Esophagus muscularis mucosa (tissue), 4 donors: ENCODE measurements around the gene C1orf159. TPM values are rescaled to one million over a fixed set of nuclear protein-coding genes. Genes with fewer than 3 reads are reported as not detected.

Source experiments
- DNase-seq: peaks from one replicate; pipeline ENCODE4 v3.0.0-alpha.2; 2017; ENCODE audit errors: extremely low spot score
- H3K27ac ChIP-seq, 4 donors: fragments of 200-600 bp; sonication (generic); replicated peaks in 1 of 4; 1 replicate in 3 of 4; 2 replicates in 1 of 4; pipeline ENCODE4 v1.5.1; 2016 to 2019; ENCODE audit warnings: mild to moderate bottlenecking in 1 of 4
- H3K27me3 ChIP-seq, 4 donors: fragments of 200-600 bp; sonication (generic); one replicate each; pipeline versions ENCODE4 v1.5.1 to v1.6.0; 2016 to 2019
- H3K36me3 ChIP-seq, 4 donors: fragments of 200-600 bp; sonication (generic); one replicate each; pipeline ENCODE4 v1.5.1; 2016 to 2019
- H3K4me1 ChIP-seq, 4 donors: fragments of 200-600 bp; sonication (generic); one replicate each; pipeline ENCODE4 v1.5.1; 2016 to 2019
- H3K4me3 ChIP-seq, 4 donors: fragments of 200-600 bp; sonication (generic); 1 replicate in 2 of 4; 2 replicates in 2 of 4; pipeline ENCODE4 v1.5.1; 2016 to 2019; ENCODE audit warnings: mild to moderate bottlenecking in 4 of 4, moderate library complexity in 1 of 4
- H3K9me3 ChIP-seq, 4 donors: fragments of 200-600 bp; sonication (generic); 1 replicate in 3 of 4; 2 replicates in 1 of 4; pipeline ENCODE4 v1.5.1; 2016 to 2019
- CTCF ChIP-seq, 3 experiments: fragments of 200-600 bp in 2 of 3; fragments of 450-650 bp in 1 of 3; sonication (generic) in 2 of 3; IDR thresholded peaks; one replicate each; pipeline ENCODE4 v1.5.1; 2017 to 2019; ENCODE audit warnings: antibody characterized with exemption in 3 of 3, mild to moderate bottlenecking in 2 of 3, moderate library complexity in 1 of 3
- EP300 ChIP-seq: sonication (generic); formaldehyde crosslinking; IDR thresholded peaks from one replicate; pipeline ENCODE4 v1.6.1; 2017; ENCODE audit warnings: antibody characterized with exemption
- POLR2A ChIP-seq: fragments of 450-650 bp; IDR thresholded peaks from one replicate; pipeline ENCODE4 v1.6.1; 2017; ENCODE audit warnings: antibody characterized with exemption, moderate library complexity, mild to moderate bottlenecking, low read depth
- POLR2AphosphoS5 ChIP-seq, 2 donors: sonication (generic); formaldehyde crosslinking; IDR thresholded peaks; one replicate each; pipeline ENCODE4 v1.6.1; 2017; ENCODE audit warnings: antibody characterized with exemption in 2 of 2
- WGBS: methylation state at CpG from one replicate; pipeline ENCODE4 v1.1.5; 2018; 5-methylcytosine and 5-hydroxymethylcytosine counted together
- intact Hi-C: fragments of 100-400 bp; cut with DNase I; formaldehyde crosslinking; loops from one replicate; pipeline ENCODE4 v1.15.1; 2023
- total RNA-seq, 4 donors: library from RNA; depleted of rRNA; stranded (reverse); fragments of >200 nt; gene quantifications; one replicate each; pipeline versions ENCODE4 v1.1.0 to v1.2.1, GENCODE V29; 2016

C1orf159 gene
- total RNA-seq, 4 donors from 2014 or later = 4.2 to 11.9 (median 8.5) TPM

GRCh38 chr1:1088801-1089680 is 26.8 kb downstream of the C1orf159 start:
- intact Hi-C loops = no loop called here
- no peak for TF ChIP-seq POLR2AphosphoS5 (IDR thresholded peaks at IDR 0.05)
- TF ChIP-seq CTCF (IDR thresholded peaks at IDR 0.05) = no peak
- no peak for TF ChIP-seq EP300
- TF ChIP-seq POLR2A = no peak
- no peak overlapping the region for H3K27ac ChIP-seq
- H3K36me3 ChIP-seq = peaks cover 0 to 32% (median 15%) of the 10 kb centered on the region in 4 donors
- H3K27me3 ChIP-seq = no peaks in the 10 kb centered on the region
- 97% methylated on average over 10 of the region's 46 CpGs for WGBS
- no peak for DNase-seq
- H3K4me1 ChIP-seq = no peaks in the 10 kb centered on the region
- H3K4me3 ChIP-seq = no peak overlapping the region
- H3K9me3 ChIP-seq = no peaks in the 10 kb centered on the region

- H3K4me3 ChIP-seq = no peak overlapping the region
- no peaks in the 10 kb centered on the region for H3K4me1 ChIP-seq
- no peak overlapping the region for H3K27ac ChIP-seq
- peaks cover 0 to 38% (median 19%) of the 10 kb centered on the region in 4 donors for H3K36me3 ChIP-seq
- 93% methylated on average over 23 of the region's 39 CpGs for WGBS
- intact Hi-C loops = no loop called here
- H3K27me3 ChIP-seq = no peaks in the 10 kb centered on the region
- DNase-seq = no peak
- H3K9me3 ChIP-seq = no peaks in the 10 kb centered on the region
- no peak for TF ChIP-seq CTCF (IDR thresholded peaks at IDR 0.05)
- no peak for TF ChIP-seq EP300
- no peak for TF ChIP-seq POLR2AphosphoS5 (IDR thresholded peaks at IDR 0.05)
- no peak for TF ChIP-seq POLR2A
Measured at GRCh38 chr1:1088029-1088800, 27.7 kb downstream of the C1orf159 start.

GRCh38 chr1:1087351-1088028 is 28.4 kb downstream of the C1orf159 start:
- Histone ChIP-seq H3K36me3 (peaks cover 0 to 41% (median 19%) of the 10 kb centered on the region in 4 donors), H3K27me3 (no peaks in the 10 kb centered on the region), H3K4me1 (no peaks in the 10 kb centered on the region), H3K9me3 (no peaks in the 10 kb centered on the region), H3K4me3 (no peak overlapping the region), H3K27ac (no peak overlapping the region)
- WGBS = 92% methylated on average over 38 of the region's 38 CpGs
- TF ChIP-seq CTCF (IDR thresholded peaks at IDR 0.05) (no peak), POLR2A (no peak)
- intact Hi-C loops = no loop called here
- DNase-seq = no peak

- intact Hi-C loops = no loop called here
- 91% methylated on average over 11 of the region's 17 CpGs for WGBS
Measured at GRCh38 chr1:1086911-1087341, 29.0 kb downstream of the C1orf159 start.

More at GRCh38 chr1:1086911-1087341, 29.0 kb downstream of the C1orf159 start:
- H3K4me3 ChIP-seq = no peak overlapping the region
- TF ChIP-seq POLR2AphosphoS5 (IDR thresholded peaks at IDR 0.05) (no peak), CTCF (IDR thresholded peaks at IDR 0.05) (no peak), POLR2A (no peak), EP300 (no peak)
- DNase-seq = no peak
- H3K9me3 ChIP-seq = no peaks in the 10 kb centered on the region
- H3K36me3 ChIP-seq = peaks cover 0 to 47% (median 23%) of the 10 kb centered on the region in 4 donors
- no peaks in the 10 kb centered on the region for H3K4me1 ChIP-seq
- H3K27ac ChIP-seq = no peak overlapping the region
- no peaks in the 10 kb centered on the region for H3K27me3 ChIP-seq
